GM18498 (cell line): Measurements from ENCODE around the gene CCDC60.

ENCODE experiments used
- ATAC-seq: cut with Tn5 transposase; IDR thresholded peaks from one replicate; pipeline ENCODE4 v1.9.1; 2021; ENCODE audit warnings: mild to moderate bottlenecking, moderate library complexity; ENCODE audit not compliant: unreplicated experiment

The CCDC60 gene

DNA sequence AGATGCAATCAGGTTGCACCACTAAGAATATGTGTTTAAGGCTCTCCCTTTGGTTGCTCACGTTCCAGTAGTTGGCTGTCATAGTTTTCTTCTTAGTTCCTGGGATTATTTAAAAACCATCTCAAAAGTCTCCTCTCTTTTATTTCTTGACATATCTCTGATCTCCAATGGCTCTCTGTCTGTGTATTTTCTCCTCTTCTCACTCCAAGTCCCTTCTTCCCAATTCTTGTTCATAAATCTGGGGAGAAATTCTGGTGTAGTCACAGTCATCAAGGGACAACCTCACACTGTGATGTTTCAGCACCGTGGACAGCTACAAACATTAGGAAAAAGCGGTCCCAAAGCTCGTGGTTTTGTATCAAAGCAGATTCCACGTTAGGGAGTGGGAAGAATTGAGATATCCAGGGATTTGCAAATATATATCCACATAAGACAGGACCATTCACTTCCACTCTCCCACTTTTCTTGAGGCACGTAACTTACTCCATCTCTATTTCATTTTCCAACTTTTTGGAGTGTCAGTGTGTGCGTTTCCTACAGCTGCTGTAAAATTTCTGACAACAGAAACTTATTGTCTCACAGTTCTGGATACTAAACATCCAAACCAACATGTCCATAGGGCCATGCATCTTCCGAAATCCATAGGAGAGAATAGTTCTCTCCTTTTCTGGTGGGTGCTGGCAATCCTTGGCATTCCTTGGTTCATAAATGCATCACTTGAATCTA is 178.4 kb downstream of the CCDC60 start:
- no peak for ATAC-seq

DNA sequence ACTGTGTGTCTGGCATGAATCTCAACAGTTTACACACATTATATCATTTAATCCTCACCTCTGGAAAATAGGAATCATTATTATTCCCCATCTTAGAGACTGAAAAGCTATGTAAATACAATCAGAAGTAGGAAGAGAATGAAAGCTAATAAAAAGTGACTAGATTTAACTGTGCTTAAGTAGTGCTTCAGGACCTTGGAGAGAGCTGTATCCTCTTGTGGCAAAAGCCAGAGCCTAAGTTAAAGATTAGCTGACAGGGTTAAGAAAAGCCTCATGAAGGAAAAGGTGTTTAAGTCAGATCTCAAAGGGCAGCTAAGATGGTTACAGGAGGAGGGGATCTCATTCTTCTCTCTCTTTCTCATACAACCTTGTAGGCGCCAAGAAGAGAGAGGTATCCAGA is 193.7 kb downstream of the CCDC60 start:
- ATAC-seq = no peak

DNA sequence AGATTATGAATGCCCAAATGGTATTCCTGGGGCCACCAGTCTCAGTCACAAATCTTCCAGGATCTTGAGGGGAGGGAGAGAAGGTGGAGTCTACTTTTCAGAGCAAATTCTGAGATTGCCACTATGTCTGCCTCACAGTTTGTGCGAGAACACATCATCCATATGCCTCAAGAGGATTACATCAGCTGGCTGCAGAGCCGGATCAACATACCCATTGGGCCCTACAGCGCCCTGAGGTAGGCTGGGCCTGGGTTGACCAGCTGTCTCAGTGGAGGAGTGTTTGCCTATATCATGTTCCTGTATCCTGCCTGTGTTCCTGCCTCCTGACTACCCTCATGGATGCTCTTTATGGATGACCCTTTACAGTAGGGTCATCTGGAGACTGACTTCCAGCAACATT is 205.9 kb downstream of the CCDC60 start:
- no peak for ATAC-seq

DNA sequence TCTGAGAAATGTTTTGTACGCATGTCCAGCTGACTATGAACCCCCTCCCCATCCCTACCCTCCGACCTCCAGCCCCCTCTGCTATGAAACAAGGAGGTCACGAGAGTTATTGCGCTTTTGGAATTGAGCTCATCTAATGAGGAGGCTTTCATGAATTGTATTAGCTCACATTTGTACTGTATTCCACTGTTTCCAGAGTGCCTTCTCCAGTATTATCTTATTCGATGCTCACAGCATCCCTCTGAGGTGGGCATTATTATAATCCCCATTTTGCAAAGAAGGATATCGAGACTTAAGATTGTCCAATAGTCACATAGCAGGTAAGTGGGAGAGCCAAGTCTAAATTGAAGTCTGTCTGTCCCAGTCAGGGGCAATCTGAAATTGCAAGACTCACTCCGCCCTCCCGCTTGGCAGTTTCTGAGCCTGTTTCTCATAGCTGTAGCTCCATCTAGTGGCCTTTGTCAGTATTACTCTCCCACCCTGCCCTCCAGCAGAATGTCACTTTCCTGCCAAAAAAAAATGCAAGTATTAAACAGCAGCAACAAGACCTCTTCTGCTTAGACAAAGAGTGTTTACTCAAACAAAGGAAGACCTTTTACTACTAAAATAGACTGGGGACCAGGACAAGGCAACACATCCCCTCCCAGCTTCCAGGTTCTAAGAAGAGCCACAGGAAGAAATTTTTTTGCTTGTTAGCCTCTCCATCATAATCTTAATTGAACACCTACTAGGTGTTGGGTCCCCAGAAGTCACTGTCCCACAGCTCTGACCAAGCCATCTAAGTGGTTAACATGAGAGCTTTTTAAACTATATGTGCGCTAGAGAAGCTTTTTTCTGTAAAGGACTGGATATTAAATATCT is 210.5 kb downstream of the CCDC60 start:
- peak; percentile 57 for ATAC-seq

DNA sequence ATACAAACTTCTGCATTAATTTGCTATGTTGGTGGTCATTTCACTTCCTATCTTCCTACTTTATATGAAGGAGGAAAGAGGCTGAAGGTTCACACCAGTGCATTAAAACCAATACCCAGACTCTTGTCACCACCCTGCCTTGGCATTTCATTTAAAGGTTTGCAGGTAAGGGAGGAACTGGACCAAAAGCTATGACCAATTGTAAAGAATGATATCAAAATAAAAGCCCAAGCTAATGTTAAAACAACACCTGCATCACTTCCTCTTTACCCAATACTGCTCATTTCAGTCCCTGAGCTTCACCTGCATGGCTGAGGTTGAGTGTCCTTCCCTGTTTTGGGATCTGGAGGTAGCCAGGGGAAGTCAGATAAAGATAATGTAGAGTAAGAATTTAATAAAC is 211.8 kb downstream of the CCDC60 start:
- ATAC-seq = no peak

DNA sequence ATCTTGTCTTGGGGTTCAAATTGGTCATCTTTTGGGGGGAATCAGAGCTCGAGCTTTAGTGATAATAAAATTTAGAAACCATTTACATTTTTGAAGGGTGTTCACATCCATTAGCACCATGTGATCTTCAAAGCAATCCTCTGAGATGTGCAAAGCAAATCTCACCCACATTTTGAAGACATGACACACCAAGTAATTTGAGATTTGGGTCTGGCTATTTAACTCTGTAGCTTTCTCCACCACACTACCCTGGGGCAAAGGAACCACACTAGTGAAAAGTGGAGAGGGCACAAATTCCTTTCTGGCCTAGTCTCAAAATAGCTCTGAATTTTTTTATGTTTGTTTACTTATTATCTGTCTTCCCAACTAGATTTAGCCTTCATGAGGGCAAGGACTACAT is 212.5 kb downstream of the CCDC60 start:
- ATAC-seq = no peak

DNA sequence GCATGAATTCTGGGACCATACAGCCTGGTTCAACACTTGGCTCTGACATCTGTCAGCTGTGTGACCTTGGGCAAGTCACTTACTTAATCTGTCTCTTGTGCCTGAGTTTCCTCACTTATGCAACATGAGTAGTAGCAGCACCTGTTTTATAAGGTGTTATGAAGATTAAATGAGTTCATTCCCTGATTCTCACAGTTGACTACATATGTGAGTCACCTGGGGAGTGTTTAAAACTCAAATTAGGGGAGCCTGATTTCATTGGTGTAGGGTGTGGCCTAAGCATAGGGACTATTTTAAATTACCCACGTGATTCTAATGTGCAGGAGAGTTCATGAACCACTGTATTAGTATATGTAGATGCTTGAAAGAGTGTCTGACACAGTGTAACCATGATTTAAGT is 222.3 kb downstream of the CCDC60 start:
- no peak for ATAC-seq

DNA sequence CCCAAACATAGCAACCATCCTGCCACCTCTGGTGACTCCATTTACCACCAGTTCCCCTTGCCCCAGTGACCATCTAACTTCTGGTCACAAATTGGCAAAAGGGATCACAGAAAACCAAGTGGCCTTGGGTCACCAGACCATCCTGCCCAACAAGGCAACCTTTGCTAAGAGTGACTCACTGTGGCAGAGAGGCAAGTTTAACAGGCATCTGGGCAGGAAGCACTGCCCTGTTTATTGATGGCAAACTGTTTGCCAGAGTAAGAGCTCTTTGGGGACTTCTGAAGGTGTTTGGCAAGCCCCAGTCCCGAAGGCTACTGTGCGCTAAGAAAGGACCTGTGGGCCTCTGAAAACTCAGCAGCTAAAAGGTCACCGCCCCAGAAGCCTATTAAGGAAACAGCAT is 230.9 kb downstream of the CCDC60 start:
- no peak for ATAC-seq

DNA sequence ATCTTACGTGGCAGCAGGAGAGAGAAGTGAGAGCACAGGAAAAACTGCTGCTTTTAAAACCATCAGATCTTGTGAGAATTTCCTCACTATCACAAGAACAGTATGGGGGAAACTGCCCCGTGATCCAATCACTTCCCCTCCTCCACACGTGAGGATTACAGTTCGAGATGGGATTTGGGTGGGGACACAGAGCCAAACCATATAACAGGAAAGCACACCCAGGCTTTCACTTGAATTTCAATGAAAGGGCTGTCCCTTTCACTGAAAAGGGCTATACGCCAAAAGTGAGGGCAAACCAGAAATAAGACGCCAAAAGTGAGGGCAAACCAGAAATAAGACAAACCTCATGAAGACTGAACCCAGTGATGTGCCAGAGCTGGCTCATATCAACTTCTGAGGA is 236.2 kb downstream of the CCDC60 start:
- no peak for ATAC-seq

DNA sequence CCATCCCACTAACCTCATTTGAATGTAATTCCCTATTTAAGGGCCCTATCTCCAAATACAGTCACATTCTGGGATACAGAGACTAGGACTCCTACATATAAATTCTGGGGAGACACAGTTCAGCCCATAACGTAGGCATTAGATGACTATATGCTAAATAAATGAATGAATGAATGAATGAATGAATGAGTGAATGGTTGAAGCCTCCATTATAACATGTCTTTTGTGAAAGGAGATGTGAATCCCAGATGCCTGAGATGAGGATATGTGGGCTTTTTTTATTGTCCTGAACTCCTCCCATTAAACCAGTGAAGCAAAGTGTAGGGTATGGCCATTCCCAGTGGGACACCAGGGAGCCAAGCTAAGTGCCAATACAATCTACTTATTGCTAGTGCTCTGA is 238.6 kb downstream of the CCDC60 start:
- no peak for ATAC-seq

DNA sequence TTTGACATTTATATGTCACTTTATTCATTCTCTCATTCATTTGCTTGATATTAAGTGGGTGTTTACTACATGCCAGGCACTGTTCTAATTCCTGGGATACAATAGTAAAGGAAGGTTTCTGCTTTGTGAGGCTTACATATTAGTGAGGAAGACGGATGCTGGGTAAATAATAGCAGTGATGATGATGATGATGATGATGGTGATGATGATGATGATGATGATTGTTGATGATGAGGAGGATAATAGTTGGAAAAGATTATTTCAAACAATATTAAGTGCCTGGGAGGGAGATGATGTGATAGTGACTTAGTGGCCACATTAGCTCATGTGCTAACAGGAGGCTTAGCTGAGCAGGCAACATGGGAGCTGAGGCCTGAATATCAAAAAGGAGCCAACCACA is 239.7 kb downstream of the CCDC60 start:
- ATAC-seq = no peak

DNA sequence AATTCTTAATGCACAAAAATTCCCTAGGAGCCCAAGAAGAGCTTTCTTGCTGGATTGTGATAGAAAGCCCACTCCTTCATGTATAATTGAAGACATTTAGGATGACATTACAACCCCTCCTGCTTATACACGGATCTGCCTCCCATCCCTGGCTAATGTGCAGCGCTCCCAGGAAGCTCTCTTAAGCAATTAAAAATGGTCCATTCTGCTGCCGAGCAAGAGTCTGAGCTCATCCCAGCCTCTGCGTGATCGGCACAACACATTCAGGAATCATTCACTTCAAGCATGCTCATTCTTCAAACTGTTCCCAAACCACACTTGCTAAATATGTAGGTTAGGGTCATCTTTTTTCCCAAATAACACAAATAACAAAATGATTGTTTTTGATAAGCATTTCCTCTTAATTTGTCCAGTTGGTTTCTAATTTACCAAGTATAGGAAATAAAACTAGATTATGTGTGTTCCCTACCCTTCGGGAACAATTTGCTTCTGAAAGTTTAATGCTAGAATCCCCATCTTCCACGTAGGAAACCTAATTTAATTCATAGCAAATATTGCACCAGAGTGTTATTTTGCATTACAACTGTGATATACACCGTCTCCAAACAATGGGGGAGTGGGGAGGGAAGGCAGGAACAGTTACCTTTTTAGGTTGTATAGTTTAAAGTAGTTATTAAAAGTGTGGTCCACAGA is 241.7 kb downstream of the CCDC60 start:
- no peak for ATAC-seq

DNA sequence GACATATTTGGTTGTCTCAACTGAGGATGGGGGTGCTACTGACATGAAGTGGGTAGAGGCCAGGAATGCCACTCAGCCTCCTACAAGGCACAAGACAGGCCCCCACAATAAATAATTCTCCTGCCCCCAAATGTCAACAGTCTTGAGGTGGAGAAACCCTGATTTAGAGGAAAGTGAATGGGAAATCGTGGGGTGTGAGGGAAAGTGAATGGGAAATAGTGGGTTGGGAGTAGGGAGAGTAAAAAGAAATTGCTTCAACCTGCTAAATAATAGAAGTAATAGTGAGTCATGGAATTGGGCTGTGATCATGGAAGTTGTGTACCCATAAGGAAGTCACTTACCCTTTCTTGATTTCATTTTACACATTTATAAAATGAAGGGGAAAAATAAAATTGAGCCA is 242.4 kb downstream of the CCDC60 start:
- no peak for ATAC-seq

DNA sequence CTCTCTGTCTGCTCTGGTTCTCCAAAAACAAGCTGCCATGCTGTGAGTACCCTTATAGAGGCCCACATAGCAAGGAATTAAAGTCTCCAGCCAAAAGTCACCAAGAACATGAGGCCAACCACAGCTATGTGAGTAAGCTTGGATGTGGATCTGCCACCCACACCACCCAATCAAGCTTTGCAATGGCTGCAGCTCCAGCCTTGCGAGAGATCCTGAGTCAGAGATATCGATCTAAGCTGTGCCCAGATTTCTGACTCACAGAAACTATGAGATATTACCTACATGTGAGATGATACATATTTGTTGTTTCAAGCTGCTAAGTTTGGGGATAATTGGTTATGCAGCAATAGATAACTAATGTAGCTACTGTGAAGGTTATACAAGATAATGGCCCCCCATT is 243.6 kb downstream of the CCDC60 start:
- no peak for ATAC-seq

DNA sequence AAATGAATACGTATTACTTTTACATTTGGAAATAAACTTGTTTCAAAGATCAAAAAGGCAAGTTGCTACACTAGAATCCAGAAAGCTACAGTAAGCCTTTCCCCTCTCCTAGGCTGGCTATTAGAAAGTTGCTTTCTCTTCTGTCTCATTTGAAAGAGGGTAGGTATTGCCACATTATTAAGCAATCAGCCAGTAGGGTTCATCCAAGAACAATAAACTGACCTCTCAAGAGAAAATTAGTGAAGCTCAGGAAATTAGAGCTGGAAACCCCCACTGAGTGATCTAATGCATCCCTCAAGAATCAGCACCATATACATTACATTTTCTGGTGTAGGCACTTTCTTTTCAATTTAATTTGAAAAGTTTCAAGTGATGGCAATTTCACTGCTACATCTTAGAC is 254.6 kb downstream of the CCDC60 start:
- ATAC-seq = no peak

DNA sequence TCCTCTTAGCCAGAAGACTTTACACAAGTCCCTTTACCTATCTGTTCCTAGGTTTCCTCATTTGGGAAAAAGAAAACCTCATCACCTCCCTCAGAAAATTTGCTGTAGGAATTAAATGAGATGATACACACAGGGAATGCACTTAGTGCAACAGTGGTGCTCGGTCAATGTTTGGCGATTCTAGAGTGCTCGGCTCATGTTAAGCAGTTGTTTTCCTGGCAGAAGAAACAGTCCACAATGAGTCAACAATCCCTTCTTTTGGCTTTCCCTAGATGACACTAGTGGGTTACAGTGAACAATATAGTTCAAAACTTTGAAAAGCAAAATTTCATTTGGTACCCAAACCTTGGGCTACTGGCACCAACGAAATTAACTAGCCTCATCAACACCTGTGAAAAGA is 255.1 kb downstream of the CCDC60 start:
- ATAC-seq = no peak
